Measurements from ENCODE around the gene CLEC14A.

- TF ChIP-seq CHD2 (IDR thresholded peaks at IDR 0.05; ENCODE audit: low read length, partially characterized antibody) (no peak), POLR2A (IDR thresholded peaks at IDR 0.05; ENCODE audit: low read length) (no peak), SMC3 (IDR thresholded peaks at IDR 0.05) (no peak), TP53 (CRISPR knock-in tag; IDR thresholded peaks at IDR 0.05) (no peak)
- TF ChIP-seq, protein P1, sequence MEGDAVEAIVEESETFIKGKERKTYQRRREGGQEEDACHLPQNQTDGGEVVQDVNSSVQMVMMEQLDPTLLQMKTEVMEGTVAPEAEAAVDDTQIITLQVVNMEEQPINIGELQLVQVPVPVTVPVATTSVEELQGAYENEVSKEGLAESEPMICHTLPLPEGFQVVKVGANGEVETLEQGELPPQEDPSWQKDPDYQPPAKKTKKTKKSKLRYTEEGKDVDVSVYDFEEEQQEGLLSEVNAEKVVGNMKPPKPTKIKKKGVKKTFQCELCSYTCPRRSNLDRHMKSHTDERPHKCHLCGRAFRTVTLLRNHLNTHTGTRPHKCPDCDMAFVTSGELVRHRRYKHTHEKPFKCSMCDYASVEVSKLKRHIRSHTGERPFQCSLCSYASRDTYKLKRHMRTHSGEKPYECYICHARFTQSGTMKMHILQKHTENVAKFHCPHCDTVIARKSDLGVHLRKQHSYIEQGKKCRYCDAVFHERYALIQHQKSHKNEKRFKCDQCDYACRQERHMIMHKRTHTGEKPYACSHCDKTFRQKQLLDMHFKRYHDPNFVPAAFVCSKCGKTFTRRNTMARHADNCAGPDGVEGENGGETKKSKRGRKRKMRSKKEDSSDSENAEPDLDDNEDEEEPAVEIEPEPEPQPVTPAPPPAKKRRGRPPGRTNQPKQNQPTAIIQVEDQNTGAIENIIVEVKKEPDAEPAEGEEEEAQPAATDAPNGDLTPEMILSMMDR (IDR thresholded peaks at IDR 0.05) = no peak
Observed at GRCh38 chr14:38262844-38263243, 7.0 kb upstream of the CLEC14A start.

Data from A549 (cell line).